HG03565 (cell line): ENCODE results near the gene ZBTB21.
"Not testable (repeated sequence)": the region's sequence is repeated elsewhere in the genome, so short reads cannot be mapped to it uniquely, and the experiment has no call there.

Source experiments
- ATAC-seq: cut with Tn5 transposase; IDR thresholded peaks from one replicate; pipeline ENCODE4 v1.9.1; 2021; ENCODE audit warnings: mild to moderate bottlenecking, moderate library complexity; ENCODE audit not compliant: unreplicated experiment

The ZBTB21 gene

GRCh38 chr21:41995577-41995976, 14.6 kb downstream of the ZBTB21 start:
- ATAC-seq, result no peak

GRCh38 chr21:41994613-41995012, 15.5 kb downstream of the ZBTB21 start:
- not testable (repeated sequence) for ATAC-seq

GRCh38 chr21:41993744-41994143, 16.4 kb downstream of the ZBTB21 start:
- no peak for ATAC-seq

- ATAC-seq, result no peak
These were observed 17.6 kb downstream of the ZBTB21 start for GRCh38 chr21:41992576-41992975.

- ATAC-seq, result no peak
These were observed 18.5 kb downstream of the ZBTB21 start for GRCh38 chr21:41991659-41992058.

GRCh38 chr21:41989698-41990097, 20.5 kb downstream of the ZBTB21 start:
- ATAC-seq, result no peak

GRCh38 chr21:41987310-41987709, 22.9 kb downstream of the ZBTB21 start:
- no peak for ATAC-seq

- ATAC-seq, result no peak
These were observed 24.3 kb downstream of the ZBTB21 start for GRCh38 chr21:41985662-41986416.

GRCh38 chr21:41983229-41983628, 26.9 kb downstream of the ZBTB21 start:
- no peak for ATAC-seq

- no peak for ATAC-seq
These were observed 29.6 kb downstream of the ZBTB21 start for GRCh38 chr21:41980561-41980960.

- ATAC-seq, result no peak
These were observed 30.3 kb downstream of the ZBTB21 start for GRCh38 chr21:41979751-41980369.

- ATAC-seq, result no peak
These were observed 30.8 kb downstream of the ZBTB21 start for GRCh38 chr21:41979335-41979734.

- no peak for ATAC-seq
These were observed 32.9 kb downstream of the ZBTB21 start for GRCh38 chr21:41977034-41977950.

- ATAC-seq, result no peak
These were observed 33.5 kb downstream of the ZBTB21 start for GRCh38 chr21:41976611-41977010.

GRCh38 chr21:41975391-41976272, 34.5 kb downstream of the ZBTB21 start:
- no peak for ATAC-seq

- ATAC-seq, result no peak
These were observed 35.5 kb downstream of the ZBTB21 start for GRCh38 chr21:41974752-41975053.

GRCh38 chr21:41973861-41974751, 36.1 kb downstream of the ZBTB21 start:
- no peak for ATAC-seq

- ATAC-seq, result no peak
These were observed 36.7 kb downstream of the ZBTB21 start for GRCh38 chr21:41973427-41973831.

- ATAC-seq, result no peak
These were observed 37.5 kb downstream of the ZBTB21 start for GRCh38 chr21:41972511-41973205.
